ENCODE results near the gene C14orf180. TPM values are rescaled to one million over a fixed set of nuclear protein-coding genes. Genes with fewer than 3 reads are reported as not detected.

C14orf180 gene
- total RNA-seq, 4 donors from 2014 or later = 25.8 to 57.8 (median 35.4) TPM

- TF ChIP-seq CTCF (IDR thresholded peaks at IDR 0.05) = no peak
- no peak for DNase-seq (ENCODE audit: low spot score)
- no peak for ATAC-seq (ENCODE audit: low FRiP score)
Observed at GRCh38 chr14:104598910-104599273, 19.3 kb downstream of the C14orf180 start.

GRCh38 chr14:104599446-104599845 lies 19.9 kb downstream of the C14orf180 start:
- ATAC-seq (ENCODE audit: low FRiP score) = no peak

GRCh38 chr14:104600141-104600643 lies 20.6 kb downstream of the C14orf180 start:
- ATAC-seq (ENCODE audit: low FRiP score) (no peak), DNase-seq (ENCODE audit: low spot score) (no peak)
- TF ChIP-seq CTCF (IDR thresholded peaks at IDR 0.05) = no peak

More at GRCh38 chr14:104599446-104599845, 19.9 kb downstream of the C14orf180 start:
- no peak for TF ChIP-seq CTCF (IDR thresholded peaks at IDR 0.05)
- no peak for DNase-seq (ENCODE audit: low spot score)

GRCh38 chr14:104600805-104601204 lies 21.2 kb downstream of the C14orf180 start:
- no peak for TF ChIP-seq CTCF (IDR thresholded peaks at IDR 0.05)
- DNase-seq (ENCODE audit: low spot score) = no peak
- no peak for ATAC-seq (ENCODE audit: low FRiP score)

GRCh38 chr14:104601786-104602185 lies 22.2 kb downstream of the C14orf180 start:
- ATAC-seq (ENCODE audit: low FRiP score) (no peak), DNase-seq (ENCODE audit: low spot score) (no peak)
- TF ChIP-seq CTCF (IDR thresholded peaks at IDR 0.05) = no peak

- TF ChIP-seq CTCF (IDR thresholded peaks at IDR 0.05) = no peak
- no peak for DNase-seq (ENCODE audit: low spot score)
- ATAC-seq (ENCODE audit: low FRiP score) = no peak
Observed at GRCh38 chr14:104602315-104602932, 22.9 kb downstream of the C14orf180 start.

GRCh38 chr14:104602933-104603325 lies 23.4 kb downstream of the C14orf180 start:
- DNase-seq (ENCODE audit: low spot score) = no peak
- no peak for ATAC-seq (ENCODE audit: low FRiP score)
- no peak for TF ChIP-seq CTCF (IDR thresholded peaks at IDR 0.05)

All from omental fat pad (tissue), 4 donors.